Activated T-helper 1 cell treated with anti-CD3 and anti-CD28 coated beads, Interleukin-12 subunit alpha, Interleukin-12 subunit beta, Interleukin-2, Interleukin-4 antibody, amounts not matched to agents 30 ng/mL and 10 ng/mL and 1 ng/mL, durations not matched to agents 14 hours and 24 hours and 36 hours (primary cell): Measurements from ENCODE around the gene MYD88. TPM values are rescaled to one million over a fixed set of nuclear protein-coding genes. Genes with fewer than 3 reads are reported as not detected.
"Not testable (repeated sequence)": the region's sequence is repeated elsewhere in the genome, so short reads cannot be mapped to it uniquely, and the experiment has no call there.

Experiments used
- DNase-seq: peaks from one replicate; pipeline ENCODE4 v3.0.0; 2021; ENCODE audit warnings: low spot score
- H3K27ac Mint-ChIP-seq: one replicate; pipeline ENCODE4 v1.8.0; 2021; ENCODE audit warnings: mild to moderate bottlenecking, mixed read lengths
- H3K27me3 Mint-ChIP-seq: one replicate; pipeline ENCODE4 v1.8.0; 2022; ENCODE audit warnings: mild to moderate bottlenecking, moderate library complexity, mixed read lengths; ENCODE audit not compliant: insufficient read depth
- H3K36me3 Mint-ChIP-seq: one replicate; pipeline ENCODE4 v1.8.0; 2021; ENCODE audit warnings: low read depth, mixed read lengths
- H3K4me1 Mint-ChIP-seq: one replicate; pipeline ENCODE4 v1.8.0; 2021; ENCODE audit warnings: low read depth, mixed read lengths
- H3K4me3 Mint-ChIP-seq: one replicate; pipeline ENCODE4 v1.8.0; 2021; ENCODE audit warnings: mild to moderate bottlenecking, moderate library complexity, mixed read lengths
- H3K9me3 Mint-ChIP-seq: one replicate; pipeline ENCODE4 v1.8.0; 2021; ENCODE audit warnings: mixed read lengths
- intact Hi-C: fragments of 100-400 bp; cut with micrococcal nuclease; formaldehyde crosslinking; loops from one replicate; pipeline ENCODE4 v1.15.1; 2024
- total RNA-seq: library from RNA; stranded (reverse); gene quantifications from 2 replicates; pipeline ENCODE4 v1.2.3, GENCODE V29; 2022

Gene MYD88
- total RNA-seq, 1 donor from 2014 or later = 42.1 TPM

- Mint-ChIP-seq H3K4me3 (peak overlapping the region; percentile 94), H3K27ac (peak overlapping the region; percentile 88), H3K4me1 (peaks cover 69% of the 10 kb centered on the region), H3K36me3 (peaks cover 34% of the 10 kb centered on the region)
- not testable (repeated sequence) for H3K27me3 Mint-ChIP-seq, H3K9me3 Mint-ChIP-seq
- DNase-seq = peak; percentile 31
- intact Hi-C loops = loop anchor here (5.0 kb wide), 7 partner anchors 122 to 1247 kb away; partner anchors contain the start of genes SCN11A, SLC25A38 and WDR48
Measured at GRCh38 chr3:38135621-38136277, 2.7 kb upstream of the MYD88 start.

- no peaks in the 10 kb centered on the region for H3K27me3 Mint-ChIP-seq
- peaks cover 33% of the 10 kb centered on the region for H3K36me3 Mint-ChIP-seq
- H3K4me1 Mint-ChIP-seq = peaks cover 73% of the 10 kb centered on the region
- no peaks in the 10 kb centered on the region for H3K9me3 Mint-ChIP-seq
- no peak for DNase-seq
- intact Hi-C loops = loop anchor here (5.0 kb wide), 7 partner anchors 121 to 1246 kb away; partner anchors contain the start of genes SCN11A, SLC25A38 and WDR48
- peak overlapping the region; percentile 94 for H3K4me3 Mint-ChIP-seq
- H3K27ac Mint-ChIP-seq = peak overlapping the region; percentile 88
Measured at GRCh38 chr3:38136393-38136776, 2.1 kb upstream of the MYD88 start.

GRCh38 chr3:38136777-38137614 is 1.5 kb upstream of the MYD88 start, which contains the start of gene ACAA1:
TSS of gene ACAA1 (minus strand) at chr3:38137127. CDS start at chr3:38137035, 92 bp downstream.
- peak within 1 kb of the TSS; percentile 94 for H3K4me3 Mint-ChIP-seq
- peaks cover 72% of the 10 kb centered on the region for H3K4me1 Mint-ChIP-seq
- no peaks in the 10 kb centered on the region for H3K9me3 Mint-ChIP-seq
- no peaks in the 10 kb centered on the region for H3K27me3 Mint-ChIP-seq
- peak; percentile 96 for DNase-seq
- intact Hi-C loops = loop anchor here (1.0 to 5.0 kb wide), 16 partner anchors 17 to 1245 kb away; partner anchors contain the start of genes ACVR2B, EPM2AIP1, EXOG and MLH1
- peak within 1 kb of the TSS; percentile 94 for H3K27ac Mint-ChIP-seq
- peaks cover 31% of the 10 kb centered on the region for H3K36me3 Mint-ChIP-seq

- Mint-ChIP-seq H3K36me3 (peaks cover 30% of the 10 kb centered on the region), H3K27ac (peak overlapping the region; percentile 94), H3K27me3 (no peaks in the 10 kb centered on the region), H3K9me3 (no peaks in the 10 kb centered on the region), H3K4me3 (peak overlapping the region; percentile 94), H3K4me1 (peaks cover 76% of the 10 kb centered on the region)
- peak; percentile 11 for DNase-seq
- intact Hi-C loops = loop anchor here (1.0 to 5.0 kb wide), 16 partner anchors 17 to 1245 kb away; partner anchors contain the start of genes ACVR2B, EPM2AIP1, EXOG and MLH1
Measured at GRCh38 chr3:38137615-38138348, 679 bp upstream of the MYD88 start.

DNA sequence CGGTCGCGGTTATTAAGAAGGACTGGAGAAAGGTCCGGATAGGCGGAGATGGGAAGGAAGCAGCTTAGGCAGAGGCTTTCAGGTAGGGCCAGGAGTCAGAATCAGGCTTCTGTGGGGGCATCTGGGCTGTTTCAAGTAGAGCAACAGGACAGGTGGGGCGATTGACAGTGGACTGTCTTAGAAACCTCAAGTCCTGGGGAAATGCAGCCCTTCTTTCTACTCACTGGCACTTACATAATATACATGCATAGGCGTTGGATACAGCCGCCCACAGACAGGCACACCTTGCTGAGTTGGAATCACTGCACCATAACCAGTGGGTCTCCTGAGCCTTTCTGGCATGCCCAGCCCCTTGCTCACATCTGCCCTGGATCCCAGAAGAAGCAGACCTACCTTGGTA is 730 bp downstream of the MYD88 start:
- Mint-ChIP-seq H3K4me1 (peaks cover 70% of the 10 kb centered on the region), H3K4me3 (peak overlapping the region; percentile 94), H3K9me3 (no peaks in the 10 kb centered on the region), H3K27me3 (no peaks in the 10 kb centered on the region), H3K36me3 (peaks cover 23% of the 10 kb centered on the region), H3K27ac (peak overlapping the region; percentile 94)
- intact Hi-C loops = loop anchor here (5.0 kb wide), 7 partner anchors 118 to 1243 kb away; partner anchors contain the start of genes SCN11A, SLC25A38 and WDR48
- DNase-seq = no peak

DNA sequence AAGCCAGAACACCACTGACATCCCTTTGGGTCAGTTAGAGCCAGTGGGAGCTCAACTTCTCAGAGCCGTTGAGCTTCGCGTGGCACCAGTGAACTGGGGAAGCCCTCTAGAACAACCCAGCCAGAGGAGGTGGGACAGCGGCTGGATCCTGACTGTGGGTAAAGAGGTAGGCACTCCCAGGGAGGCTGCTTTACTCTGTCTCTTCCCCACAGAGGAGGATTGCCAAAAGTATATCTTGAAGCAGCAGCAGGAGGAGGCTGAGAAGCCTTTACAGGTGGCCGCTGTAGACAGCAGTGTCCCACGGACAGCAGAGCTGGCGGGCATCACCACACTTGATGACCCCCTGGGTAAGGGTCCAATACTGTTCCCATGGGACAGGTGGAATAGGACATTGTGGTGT is 1.2 kb downstream of the MYD88 start:
- Mint-ChIP-seq H3K27ac (no peak overlapping the region), H3K4me1 (peaks cover 65% of the 10 kb centered on the region), H3K27me3 (no peaks in the 10 kb centered on the region), H3K9me3 (no peaks in the 10 kb centered on the region), H3K4me3 (peak overlapping the region; percentile 94), H3K36me3 (peaks cover 20% of the 10 kb centered on the region)
- intact Hi-C loops = loop anchor here (5.0 kb wide), 7 partner anchors 118 to 1243 kb away; partner anchors contain the start of genes SCN11A, SLC25A38 and WDR48
- DNase-seq = no peak

DNA sequence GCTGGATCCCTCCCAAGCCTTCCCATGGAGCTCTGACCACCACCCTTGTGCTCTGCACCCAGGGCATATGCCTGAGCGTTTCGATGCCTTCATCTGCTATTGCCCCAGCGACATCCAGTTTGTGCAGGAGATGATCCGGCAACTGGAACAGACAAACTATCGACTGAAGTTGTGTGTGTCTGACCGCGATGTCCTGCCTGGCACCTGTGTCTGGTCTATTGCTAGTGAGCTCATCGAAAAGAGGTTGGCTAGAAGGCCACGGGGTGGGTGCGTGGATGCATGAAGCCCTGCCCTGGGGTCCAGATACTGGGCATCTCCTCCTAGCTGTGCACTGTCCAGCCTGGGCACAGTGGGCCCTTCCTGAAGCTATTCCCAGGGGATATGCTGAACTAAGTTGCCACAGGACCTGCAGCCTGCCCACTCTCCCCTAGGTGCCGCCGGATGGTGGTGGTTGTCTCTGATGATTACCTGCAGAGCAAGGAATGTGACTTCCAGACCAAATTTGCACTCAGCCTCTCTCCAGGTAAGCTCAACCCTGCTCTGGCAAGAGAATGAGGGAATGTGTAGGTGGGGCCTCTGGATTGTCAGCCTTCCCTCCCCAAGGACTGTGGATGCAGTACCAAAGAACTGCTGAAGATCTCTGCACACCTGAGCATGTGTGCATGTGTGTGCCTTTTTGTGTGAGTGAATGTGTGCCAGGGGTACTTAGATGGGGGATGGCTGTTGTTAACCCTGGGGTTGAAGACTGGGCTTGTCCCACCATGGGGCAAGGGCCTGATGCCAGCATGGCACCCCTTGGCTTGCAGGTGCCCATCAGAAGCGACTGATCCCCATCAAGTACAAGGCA is 2.1 kb downstream of the MYD88 start:
- Mint-ChIP-seq H3K4me3 (peak overlapping the region; percentile 94), H3K27me3 (no peaks in the 10 kb centered on the region), H3K27ac (no peak overlapping the region), H3K36me3 (peaks cover 15% of the 10 kb centered on the region), H3K4me1 (peaks cover 57% of the 10 kb centered on the region), H3K9me3 (peaks cover 4% of the 10 kb centered on the region)
- intact Hi-C loops = no loop called here
- no peak for DNase-seq

DNA sequence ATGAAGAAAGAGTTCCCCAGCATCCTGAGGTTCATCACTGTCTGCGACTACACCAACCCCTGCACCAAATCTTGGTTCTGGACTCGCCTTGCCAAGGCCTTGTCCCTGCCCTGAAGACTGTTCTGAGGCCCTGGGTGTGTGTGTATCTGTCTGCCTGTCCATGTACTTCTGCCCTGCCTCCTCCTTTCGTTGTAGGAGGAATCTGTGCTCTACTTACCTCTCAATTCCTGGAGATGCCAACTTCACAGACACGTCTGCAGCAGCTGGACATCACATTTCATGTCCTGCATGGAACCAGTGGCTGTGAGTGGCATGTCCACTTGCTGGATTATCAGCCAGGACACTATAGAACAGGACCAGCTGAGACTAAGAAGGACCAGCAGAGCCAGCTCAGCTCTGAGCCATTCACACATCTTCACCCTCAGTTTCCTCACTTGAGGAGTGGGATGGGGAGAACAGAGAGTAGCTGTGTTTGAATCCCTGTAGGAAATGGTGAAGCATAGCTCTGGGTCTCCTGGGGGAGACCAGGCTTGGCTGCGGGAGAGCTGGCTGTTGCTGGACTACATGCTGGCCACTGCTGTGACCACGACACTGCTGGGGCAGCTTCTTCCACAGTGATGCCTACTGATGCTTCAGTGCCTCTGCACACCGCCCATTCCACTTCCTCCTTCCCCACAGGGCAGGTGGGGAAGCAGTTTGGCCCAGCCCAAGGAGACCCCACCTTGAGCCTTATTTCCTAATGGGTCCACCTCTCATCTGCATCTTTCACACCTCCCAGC is 2.9 kb downstream of the MYD88 start:
- intact Hi-C loops = no loop called here
- DNase-seq = no peak
- Mint-ChIP-seq H3K36me3 (peaks cover 20% of the 10 kb centered on the region), H3K27ac (no peak overlapping the region), H3K27me3 (no peaks in the 10 kb centered on the region), H3K9me3 (peaks cover 13% of the 10 kb centered on the region), H3K4me1 (peaks cover 49% of the 10 kb centered on the region), H3K4me3 (peak overlapping the region; percentile 64)

DNA sequence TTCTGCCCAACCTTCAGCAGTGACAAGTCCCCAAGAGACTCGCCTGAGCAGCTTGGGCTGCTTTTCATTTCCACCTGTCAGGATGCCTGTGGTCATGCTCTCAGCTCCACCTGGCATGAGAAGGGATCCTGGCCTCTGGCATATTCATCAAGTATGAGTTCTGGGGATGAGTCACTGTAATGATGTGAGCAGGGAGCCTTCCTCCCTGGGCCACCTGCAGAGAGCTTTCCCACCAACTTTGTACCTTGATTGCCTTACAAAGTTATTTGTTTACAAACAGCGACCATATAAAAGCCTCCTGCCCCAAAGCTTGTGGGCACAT is 3.5 kb downstream of the MYD88 start:
- no peak for DNase-seq
- Mint-ChIP-seq H3K4me3 (no peak overlapping the region), H3K4me1 (peaks cover 48% of the 10 kb centered on the region), H3K27ac (no peak overlapping the region), H3K9me3 (peaks cover 18% of the 10 kb centered on the region), H3K27me3 (no peaks in the 10 kb centered on the region), H3K36me3 (peaks cover 21% of the 10 kb centered on the region)
- intact Hi-C loops = no loop called here

DNA sequence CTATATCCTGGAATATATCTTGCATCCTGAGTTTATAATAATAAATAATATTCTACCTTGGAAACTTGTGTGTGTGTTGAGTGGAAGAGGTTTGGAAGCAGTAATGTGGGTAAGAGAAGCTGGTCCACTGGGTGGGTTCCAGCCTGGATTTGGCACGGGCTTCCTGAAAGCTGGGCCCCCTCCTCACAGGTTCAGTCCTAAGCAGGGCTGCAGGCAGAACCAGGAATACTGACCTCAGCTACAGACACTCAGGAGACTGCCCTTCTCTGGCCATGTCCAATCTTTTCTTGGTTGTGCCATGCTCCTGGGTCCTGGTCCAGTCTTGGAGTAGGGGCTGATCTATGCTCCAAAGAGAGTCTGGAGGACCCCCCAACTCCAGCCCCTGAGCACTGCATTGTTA is 4.5 kb downstream of the MYD88 start:
- Mint-ChIP-seq H3K27ac (no peak overlapping the region), H3K4me1 (peaks cover 38% of the 10 kb centered on the region), H3K9me3 (peaks cover 28% of the 10 kb centered on the region), H3K27me3 (no peaks in the 10 kb centered on the region), H3K36me3 (peaks cover 21% of the 10 kb centered on the region), H3K4me3 (no peak overlapping the region)
- no peak for DNase-seq
- intact Hi-C loops = no loop called here

- peaks cover 28% of the 10 kb centered on the region for H3K9me3 Mint-ChIP-seq
- no peak overlapping the region for H3K4me3 Mint-ChIP-seq
- no peaks in the 10 kb centered on the region for H3K27me3 Mint-ChIP-seq
- H3K27ac Mint-ChIP-seq = no peak overlapping the region
- peaks cover 21% of the 10 kb centered on the region for H3K36me3 Mint-ChIP-seq
- intact Hi-C loops = no loop called here
- DNase-seq = no peak
- peaks cover 33% of the 10 kb centered on the region for H3K4me1 Mint-ChIP-seq
Measured at GRCh38 chr3:38143511-38143910, 5.0 kb downstream of the MYD88 start.
